HCT116 (cell line): ENCODE measurements around the gene TRMT13. TPM values are rescaled to one million over a fixed set of nuclear protein-coding genes. Genes with fewer than 3 reads are reported as not detected.

Source experiments
- ATAC-seq: fragments of 200-7000 bp; cut with Tn5 transposase; 2 replicates; pipeline ENCODE4 v1.9.1; 2020; ENCODE audit warnings: mild to moderate bottlenecking, moderate library complexity
- BruUV-seq: library from RNA; stranded (reverse); fragments of 400-500 nt; replicated peaks from 2 replicates; lab custom pipeline; 2021; lab: Mats Ljungman, UMichigan
- CTCF ChIA-PET: fragments of 300-600 bp; sonication (Branson Sonifier 250); formaldehyde crosslinking; loops from one replicate; lab custom pipeline; 2021; ENCODE audit warnings: antibody characterized with exemption; lab: Charles Lee
- POLR2A ChIA-PET: fragments of 300-600, 350-600 bp; sonication (Branson Sonifier 250); formaldehyde crosslinking; loops from one replicate; lab custom pipeline; 2021; ENCODE audit warnings: antibody characterized with exemption; lab: Charles Lee
- RAD21 ChIA-PET, 2 experiments: fragments of 300-600 bp; sonication (Branson Sonifier 250); formaldehyde crosslinking; loops; one replicate each; lab custom pipeline; 2023; ENCODE audit warnings: low total read pairs in 2 of 2; ENCODE audit not compliant: uncharacterized antibody in 2 of 2, unreplicated experiment in 2 of 2, low non-redundant PET in 1 of 2; lab: Charles Lee
- DNase-seq: peaks from one replicate; pipeline ENCODE4 v3.0.0-alpha.2; 2010; ENCODE audit warnings: low read depth, low spot score
- H2AFZ ChIP-seq: fragments of 200-600 bp; shearing (Covaris generic), sonication (generic); 2 replicates; pipeline ENCODE4 v1.6.1; 2017; ENCODE audit warnings: low read depth, mixed run types, mixed read lengths, antibody characterized with exemption, low read length; ENCODE audit not compliant: poor library complexity, severe bottlenecking
- H3K27ac ChIP-seq: 2 replicates; pipeline ENCODE4 v1.5.1; 2012; ENCODE audit warnings: low read depth, low read length
- H3K27me3 ChIP-seq: fragments of 200-600 bp; sonication (generic); 2 replicates; pipeline ENCODE4 v1.6.1; 2016; ENCODE audit warnings: mixed run types, low read length, mixed read lengths; ENCODE audit not compliant: insufficient read depth
- H3K36me3 ChIP-seq, 2 experiments: fragments of 200-500 bp in 1 of 2; fragments of 200-600 bp in 1 of 2; sonication (Bioruptor generic) in 1 of 2; sonication (generic) in 1 of 2; 2 replicates each; pipeline versions ENCODE4 v1.5.1 to v1.6.1; 2014 to 2016; ENCODE audit warnings: low read length in 2 of 2, inconsistent platforms in 1 of 2, mixed read lengths in 1 of 2, mixed run types in 1 of 2; ENCODE audit not compliant: insufficient read depth in 2 of 2, control insufficient read depth in 1 of 2
- H3K4me1 ChIP-seq, 2 experiments: fragments of 200-600 bp in 1 of 2; sonication (generic) in 1 of 2; 2 replicates each; pipeline versions ENCODE4 v1.5.1 to v1.6.1; 2012 to 2017; ENCODE audit warnings: low read length in 2 of 2, inconsistent platforms in 1 of 2, mild to moderate bottlenecking in 1 of 2, mixed read lengths in 1 of 2, mixed run types in 1 of 2, moderate library complexity in 1 of 2; ENCODE audit not compliant: insufficient read depth in 2 of 2, control insufficient read depth in 1 of 2
- H3K4me2 ChIP-seq: fragments of 200-600 bp; sonication (generic); 2 replicates; pipeline ENCODE4 v1.6.1; 2017; ENCODE audit warnings: mixed run types, low read length, mixed read lengths
- H3K4me3 ChIP-seq, 2 experiments: fragments of 200-600 bp in 1 of 2; sonication (generic) in 1 of 2; replicated peaks in 1 of 2; 2 replicates each; pipeline ENCODE4 v1.5.1; 2011 to 2016; ENCODE audit warnings: low read length in 2 of 2, control low read depth in 1 of 2, low read depth in 1 of 2, mild to moderate bottlenecking in 1 of 2, mixed read lengths in 1 of 2, mixed run types in 1 of 2
- H3K79me2 ChIP-seq: fragments of 200-600 bp; sonication (generic); 2 replicates; pipeline ENCODE4 v1.6.1; 2017; ENCODE audit warnings: mild to moderate bottlenecking, mixed run types, low read length, moderate library complexity, mixed read lengths; ENCODE audit not compliant: insufficient read depth
- H3K9ac ChIP-seq: fragments of 200-600 bp; sonication (generic); 2 replicates; pipeline ENCODE4 v1.6.1; 2016; ENCODE audit warnings: low read length, mixed read lengths
- H3K9me2 ChIP-seq: fragments of 200-600 bp; sonication (generic), shearing (Covaris generic); 2 replicates; pipeline ENCODE4 v1.6.1; 2017; ENCODE audit warnings: mixed run types, mild to moderate bottlenecking, moderate library complexity; ENCODE audit not compliant: insufficient read depth
- H3K9me3 ChIP-seq, 2 experiments: fragments of 200-500 bp in 1 of 2; fragments of 200-600 bp in 1 of 2; sonication (Bioruptor generic) in 1 of 2; sonication (generic) in 1 of 2; 2 replicates each; pipeline ENCODE4 v1.6.1; 2014 to 2017; ENCODE audit warnings: low read length in 2 of 2, mixed read lengths in 2 of 2, inconsistent platforms in 1 of 2, low read depth in 1 of 2, mild to moderate bottlenecking in 1 of 2, mixed run types in 1 of 2, moderate library complexity in 1 of 2; ENCODE audit not compliant: control insufficient read depth in 1 of 2, insufficient read depth in 1 of 2
- H4K20me1 ChIP-seq: fragments of 200-600 bp; sonication (generic), shearing (Covaris generic); 2 replicates; pipeline ENCODE4 v1.6.1; 2017; ENCODE audit warnings: mixed run types, mild to moderate bottlenecking, moderate library complexity; ENCODE audit not compliant: insufficient read depth
- CBX3 ChIP-seq: IDR thresholded peaks from 2 replicates; pipeline ENCODE4 v1.6.1; 2012; ENCODE audit warnings: low read depth
- ELF1 ChIP-seq: IDR thresholded peaks from 2 replicates; pipeline ENCODE4 v1.6.1; 2012; ENCODE audit warnings: low read depth, borderline replicate concordance
- EZH2 ChIP-seq: fragments of 200-600 bp; sonication (generic); IDR thresholded peaks from 2 replicates; pipeline ENCODE4 v1.6.1; 2017; ENCODE audit warnings: antibody characterized with exemption, mixed run types
- POLR2AphosphoS5 ChIP-seq: IDR thresholded peaks from 2 replicates; pipeline ENCODE4 v1.6.1; 2011; ENCODE audit warnings: mild to moderate bottlenecking, low read depth, low read length, moderate library complexity
- TCF7L2 ChIP-seq: IDR thresholded peaks from 2 replicates; pipeline ENCODE4 v1.7.0; 2011; ENCODE audit warnings: borderline replicate concordance, inconsistent platforms; ENCODE audit not compliant: insufficient read depth, insufficient read length; ENCODE audit errors: extremely low read depth
- ZFX ChIP-seq: fragments of 450-650 bp; IDR thresholded peaks from 2 replicates; pipeline ENCODE4 v1.6.1; 2017
- intact Hi-C: fragments of 100-400 bp; cut with micrococcal nuclease; formaldehyde crosslinking; loops from 2 replicates; pipeline ENCODE4 v1.10.0; 2022
- total RNA-seq: library from RNA; stranded (reverse); gene quantifications from one replicate; pipeline ENCODE4 v1.2.1, GENCODE V29; 2021; ENCODE audit not compliant: unreplicated experiment
- TF ChIP-seq, protein P1 (sequence below), 3 experiments: fragments of 200-600 bp in 1 of 3; sonication (generic) in 1 of 3; IDR thresholded peaks in 2 of 3; conservative IDR thresholded peaks in 1 of 3; 2 replicates each; pipeline ENCODE4 v1.5.1; 2012 to 2017; ENCODE audit warnings: low read depth in 2 of 3, low read length in 2 of 3, antibody characterized with exemption in 1 of 3, borderline replicate concordance in 1 of 3, control low read depth in 1 of 3, mild to moderate bottlenecking in 1 of 3, mixed read lengths in 1 of 3, mixed run types in 1 of 3, moderate library complexity in 1 of 3; ENCODE audit not compliant: insufficient read depth in 1 of 3
- TF ChIP-seq, protein P2 (sequence below): IDR thresholded peaks from 2 replicates; pipeline ENCODE4 v1.6.1; 2011; ENCODE audit warnings: mild to moderate bottlenecking, low read length, moderate library complexity; ENCODE audit not compliant: insufficient replicate concordance; ENCODE audit errors: extremely low read depth
- TF ChIP-seq, protein P3 (sequence below): IDR thresholded peaks from 2 replicates; pipeline ENCODE4 v1.6.1; 2012

Gene TRMT13
- total RNA-seq, 1 experiment from 2014 or later: 13.2 TPM

DNA sequence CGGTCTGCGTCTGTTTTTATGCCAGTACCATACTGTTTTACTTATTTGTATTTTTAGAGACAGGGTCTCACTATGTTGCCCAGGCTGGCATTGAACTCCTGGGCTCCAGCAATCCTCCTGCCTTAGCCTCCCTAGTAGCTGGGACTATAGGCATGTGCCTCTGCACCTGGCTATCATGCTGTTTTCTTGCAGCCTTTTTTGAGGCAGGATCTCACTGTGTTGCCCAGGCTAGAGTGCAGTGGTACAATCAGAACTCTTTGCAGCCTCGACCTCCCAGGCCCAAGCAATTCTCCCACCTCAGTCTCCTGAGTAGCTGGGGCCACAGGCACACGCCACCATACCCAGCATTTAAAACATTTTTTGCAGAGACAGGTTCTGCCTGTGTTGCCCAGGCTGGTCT lies 50.4 kb downstream of the TRMT13 start:
- Histone ChIP-seq H3K27ac (no peak overlapping the region), H3K79me2 (no peaks in the 10 kb centered on the region), H3K9me2 (no peaks in the 10 kb centered on the region), H3K4me3 (no peak overlapping the region), H3K4me2 (no peak overlapping the region), H3K4me1 (no peaks in the 10 kb centered on the region), H3K36me3 (no peaks in the 10 kb centered on the region), H4K20me1 (no peaks in the 10 kb centered on the region), H3K9me3 (no peaks in the 10 kb centered on the region), H3K27me3 (no peaks in the 10 kb centered on the region), H2AFZ (no peak overlapping the region), H3K9ac (no peak overlapping the region)
- RAD21 ChIA-PET: no interaction called here
- intact Hi-C loops: no loop called here
- no TSS peak for BruUV-seq
- POLR2A ChIA-PET: no interaction called here
- TF ChIP-seq, protein P1, sequence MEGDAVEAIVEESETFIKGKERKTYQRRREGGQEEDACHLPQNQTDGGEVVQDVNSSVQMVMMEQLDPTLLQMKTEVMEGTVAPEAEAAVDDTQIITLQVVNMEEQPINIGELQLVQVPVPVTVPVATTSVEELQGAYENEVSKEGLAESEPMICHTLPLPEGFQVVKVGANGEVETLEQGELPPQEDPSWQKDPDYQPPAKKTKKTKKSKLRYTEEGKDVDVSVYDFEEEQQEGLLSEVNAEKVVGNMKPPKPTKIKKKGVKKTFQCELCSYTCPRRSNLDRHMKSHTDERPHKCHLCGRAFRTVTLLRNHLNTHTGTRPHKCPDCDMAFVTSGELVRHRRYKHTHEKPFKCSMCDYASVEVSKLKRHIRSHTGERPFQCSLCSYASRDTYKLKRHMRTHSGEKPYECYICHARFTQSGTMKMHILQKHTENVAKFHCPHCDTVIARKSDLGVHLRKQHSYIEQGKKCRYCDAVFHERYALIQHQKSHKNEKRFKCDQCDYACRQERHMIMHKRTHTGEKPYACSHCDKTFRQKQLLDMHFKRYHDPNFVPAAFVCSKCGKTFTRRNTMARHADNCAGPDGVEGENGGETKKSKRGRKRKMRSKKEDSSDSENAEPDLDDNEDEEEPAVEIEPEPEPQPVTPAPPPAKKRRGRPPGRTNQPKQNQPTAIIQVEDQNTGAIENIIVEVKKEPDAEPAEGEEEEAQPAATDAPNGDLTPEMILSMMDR (IDR thresholded peaks at IDR 0.05 in 2 of 3, conservative IDR thresholded peaks at IDR 0.05 in 1 of 3; ENCODE audit: borderline replicate concordance in 1 of 3, insufficient read depth in 1 of 3, low read depth in 2 of 3, low read length in 2 of 3): no peak
- TF ChIP-seq EZH2 (no peak), POLR2AphosphoS5 (no peak), ZFX (no peak), ELF1 (no peak), CBX3 (no peak), TCF7L2 (no peak)
- TF ChIP-seq, protein P2, sequence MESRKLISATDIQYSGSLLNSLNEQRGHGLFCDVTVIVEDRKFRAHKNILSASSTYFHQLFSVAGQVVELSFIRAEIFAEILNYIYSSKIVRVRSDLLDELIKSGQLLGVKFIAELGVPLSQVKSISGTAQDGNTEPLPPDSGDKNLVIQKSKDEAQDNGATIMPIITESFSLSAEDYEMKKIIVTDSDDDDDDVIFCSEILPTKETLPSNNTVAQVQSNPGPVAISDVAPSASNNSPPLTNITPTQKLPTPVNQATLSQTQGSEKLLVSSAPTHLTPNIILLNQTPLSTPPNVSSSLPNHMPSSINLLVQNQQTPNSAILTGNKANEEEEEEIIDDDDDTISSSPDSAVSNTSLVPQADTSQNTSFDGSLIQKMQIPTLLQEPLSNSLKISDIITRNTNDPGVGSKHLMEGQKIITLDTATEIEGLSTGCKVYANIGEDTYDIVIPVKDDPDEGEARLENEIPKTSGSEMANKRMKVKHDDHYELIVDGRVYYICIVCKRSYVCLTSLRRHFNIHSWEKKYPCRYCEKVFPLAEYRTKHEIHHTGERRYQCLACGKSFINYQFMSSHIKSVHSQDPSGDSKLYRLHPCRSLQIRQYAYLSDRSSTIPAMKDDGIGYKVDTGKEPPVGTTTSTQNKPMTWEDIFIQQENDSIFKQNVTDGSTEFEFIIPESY: no peak
- TF ChIP-seq, protein P3, sequence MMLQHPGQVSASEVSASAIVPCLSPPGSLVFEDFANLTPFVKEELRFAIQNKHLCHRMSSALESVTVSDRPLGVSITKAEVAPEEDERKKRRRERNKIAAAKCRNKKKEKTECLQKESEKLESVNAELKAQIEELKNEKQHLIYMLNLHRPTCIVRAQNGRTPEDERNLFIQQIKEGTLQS: no peak
- CTCF ChIA-PET: no interaction called here
- DNase-seq (no peak), ATAC-seq (no peak)
